ENCODE results near the gene ASIC4. TPM values are rescaled to one million over a fixed set of nuclear protein-coding genes. Genes with fewer than 3 reads are reported as not detected.
A peak's percentile ranks its signal among the peaks of the same experiment; 100 is the strongest.

ASIC4 gene
- total RNA-seq, 4 donors from 2014 or later = not detected

GRCh38 chr2:219467736-219468075 lies 46.6 kb upstream of the ASIC4 start:
- peak overlapping the region in 2 of 4 donors; percentile 59 to 96 for H3K27ac ChIP-seq
- H3K36me3 ChIP-seq = no peaks in the 10 kb centered on the region
- intact Hi-C loops (cut with DNase I; ENCODE audit: low total_unique reads) = no loop called here

DNA sequence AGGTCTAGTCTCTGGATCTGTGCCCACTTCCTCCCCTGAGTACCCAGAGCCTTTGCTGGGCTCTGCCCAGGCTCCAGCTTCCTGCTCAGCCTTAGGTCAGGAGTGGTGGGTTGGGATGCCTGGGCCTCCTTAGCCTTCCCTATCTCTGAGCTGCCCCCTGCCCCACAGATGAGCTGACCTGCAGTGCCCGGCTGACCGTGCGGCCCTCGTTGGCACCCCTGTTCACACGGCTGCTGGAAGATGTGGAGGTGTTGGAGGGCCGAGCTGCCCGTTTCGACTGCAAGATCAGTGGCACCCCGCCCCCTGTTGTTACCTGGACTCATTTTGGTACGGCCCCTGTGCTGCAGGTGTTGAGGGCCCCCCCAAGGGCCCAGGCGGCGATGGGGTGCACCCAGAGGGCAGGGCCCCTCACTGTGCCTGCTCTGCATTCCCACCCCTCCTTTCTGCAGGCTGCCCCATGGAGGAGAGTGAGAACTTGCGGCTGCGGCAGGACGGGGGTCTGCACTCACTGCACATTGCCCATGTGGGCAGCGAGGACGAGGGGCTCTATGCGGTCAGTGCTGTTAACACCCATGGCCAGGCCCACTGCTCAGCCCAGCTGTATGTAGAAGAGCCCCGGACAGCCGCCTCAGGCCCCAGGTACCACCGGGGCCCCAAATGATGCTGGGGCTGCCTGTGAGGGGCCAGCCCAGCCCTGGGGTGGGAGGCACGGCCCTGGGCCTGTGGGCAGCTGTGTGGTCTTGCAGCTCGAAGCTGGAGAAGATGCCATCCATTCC lies 45.7 kb upstream of the ASIC4 start:
- Histone ChIP-seq H3K27me3 (no peaks in the 10 kb centered on the region), H3K4me3 (no peak overlapping the region), H3K36me3 (no peaks in the 10 kb centered on the region), H3K27ac (peak overlapping the region in 3 of 4 donors; percentile 34 to 96 (median 59)), H3K9me3 (no peaks in the 10 kb centered on the region), H3K4me1 (peaks cover 0 to 7% (median 0%) of the 10 kb centered on the region in 4 donors)
- in situ Hi-C loops (cut with MboI; ENCODE audit: low pct_ligation_motif_present in 1 of 4, low pct_unique_long_range_greater_than_20kb in 1 of 4, low sequenced_read_pairs in 3 of 4) (no loop called here), intact Hi-C loops (cut with DNase I; ENCODE audit: low total_unique reads) (no loop called here)
- 83% methylated on average over 11 of the region's 23 CpGs; no CpG with 5 or more reads in 1 of the 2 donors for WGBS, 2 donors (ENCODE audit: low coverage in 1 of 2)
- no peak for DNase-seq
- TF ChIP-seq POLR2A (IDR thresholded peaks at IDR 0.05) (no peak), POLR2AphosphoS5 (IDR thresholded peaks at IDR 0.05) (no peak), CTCF (IDR thresholded peaks at IDR 0.05) (no peak), EP300 (IDR thresholded peaks at IDR 0.05; ENCODE audit: low read depth) (no peak)

More at GRCh38 chr2:219467736-219468075, 46.6 kb upstream of the ASIC4 start:
- TF ChIP-seq EP300 (IDR thresholded peaks at IDR 0.05; ENCODE audit: low read depth) = no peak
- TF ChIP-seq POLR2A (IDR thresholded peaks at IDR 0.05) = no peak
- no peak for TF ChIP-seq POLR2AphosphoS5 (IDR thresholded peaks at IDR 0.05)
- TF ChIP-seq CTCF (IDR thresholded peaks at IDR 0.05) = no peak
- Histone ChIP-seq H3K9me3 (no peaks in the 10 kb centered on the region), H3K27me3 (no peaks in the 10 kb centered on the region), H3K4me3 (no peak overlapping the region), H3K4me1 (peaks cover 0 to 7% (median 0%) of the 10 kb centered on the region in 4 donors)
- in situ Hi-C loops (cut with MboI; ENCODE audit: low pct_ligation_motif_present in 1 of 4, low pct_unique_long_range_greater_than_20kb in 1 of 4, low sequenced_read_pairs in 3 of 4) = no loop called here
- no peak for DNase-seq
- 55% methylated on average over 2 of the region's 2 CpGs; no CpG with 5 or more reads in 1 of the 2 donors for WGBS, 2 donors (ENCODE audit: low coverage in 1 of 2)

DNA sequence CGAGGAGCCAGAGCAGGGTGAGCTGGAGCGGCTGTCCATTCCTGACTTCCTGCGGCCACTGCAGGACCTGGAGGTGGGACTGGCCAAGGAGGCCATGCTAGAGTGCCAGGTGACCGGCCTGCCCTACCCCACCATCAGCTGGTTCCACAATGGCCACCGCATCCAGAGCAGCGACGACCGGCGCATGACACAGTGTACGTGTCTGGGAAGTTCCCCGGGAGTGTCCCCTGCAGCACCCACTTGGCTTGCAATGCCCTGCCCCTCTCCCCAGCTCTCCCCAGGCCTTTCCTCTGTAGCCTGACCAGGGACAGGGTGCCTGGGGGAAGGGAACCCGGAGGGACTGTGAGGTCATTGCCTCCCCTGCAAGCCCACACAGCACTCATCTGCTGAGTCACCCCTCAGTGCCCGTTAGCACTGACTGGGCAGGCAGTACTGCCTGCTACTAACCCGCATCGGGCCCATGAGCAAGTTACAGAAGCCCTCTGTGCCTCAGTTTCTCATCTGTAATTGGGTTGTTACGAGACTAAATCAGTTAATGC lies 45.0 kb upstream of the ASIC4 start:
- Histone ChIP-seq H3K4me3 (no peak overlapping the region), H3K27me3 (no peaks in the 10 kb centered on the region), H3K27ac (peak overlapping the region in 3 of 4 donors; percentile 28 to 96 (median 59)), H3K36me3 (no peaks in the 10 kb centered on the region), H3K4me1 (peaks cover 0 to 4% (median 0%) of the 10 kb centered on the region in 4 donors), H3K9me3 (no peaks in the 10 kb centered on the region)
- 81% methylated on average over 16 of the region's 16 CpGs; no CpG with 5 or more reads in 1 of the 2 donors for WGBS, 2 donors (ENCODE audit: low coverage in 1 of 2)
- DNase-seq = no peak
- no peak for TF ChIP-seq POLR2A (IDR thresholded peaks at IDR 0.05)
- TF ChIP-seq EP300 (IDR thresholded peaks at IDR 0.05; ENCODE audit: low read depth) = no peak
- no peak for TF ChIP-seq CTCF (IDR thresholded peaks at IDR 0.05)
- no peak for TF ChIP-seq POLR2AphosphoS5 (IDR thresholded peaks at IDR 0.05)
- in situ Hi-C loops (cut with MboI; ENCODE audit: low pct_ligation_motif_present in 1 of 4, low pct_unique_long_range_greater_than_20kb in 1 of 4, low sequenced_read_pairs in 3 of 4) = no loop called here
- intact Hi-C loops (cut with DNase I; ENCODE audit: low total_unique reads) = no loop called here

- Histone ChIP-seq H3K4me3 (no peak overlapping the region), H3K4me1 (no peaks in the 10 kb centered on the region), H3K27me3 (no peaks in the 10 kb centered on the region), H3K36me3 (no peaks in the 10 kb centered on the region), H3K9me3 (no peaks in the 10 kb centered on the region), H3K27ac (peak overlapping the region in 2 of 4 donors; percentile 25 to 26)
- intact Hi-C loops (cut with DNase I; ENCODE audit: low total_unique reads) (no loop called here), in situ Hi-C loops (cut with MboI; ENCODE audit: low pct_ligation_motif_present in 1 of 4, low pct_unique_long_range_greater_than_20kb in 1 of 4, low sequenced_read_pairs in 3 of 4) (loop anchor here in 3 of 4 donors (10.0 kb wide), 1 partner anchor 54 kb away; no protein-coding TSS in a partner anchor)
- no peak for TF ChIP-seq POLR2AphosphoS5 (IDR thresholded peaks at IDR 0.05)
- no peak for TF ChIP-seq POLR2A (IDR thresholded peaks at IDR 0.05)
- no peak for TF ChIP-seq EP300 (IDR thresholded peaks at IDR 0.05; ENCODE audit: low read depth)
- no peak for TF ChIP-seq CTCF (IDR thresholded peaks at IDR 0.05)
- no peak for DNase-seq
- WGBS, 2 donors (ENCODE audit: low coverage in 1 of 2) = 33 to 73% methylated on average over 1 to 4 of the region's 4 CpGs
These were observed 43.9 kb upstream of the ASIC4 start for GRCh38 chr2:219470429-219470828.

All from transverse colon (tissue), 4 donors.